Measurements from ENCODE around the gene SLC6A8.

DNA sequence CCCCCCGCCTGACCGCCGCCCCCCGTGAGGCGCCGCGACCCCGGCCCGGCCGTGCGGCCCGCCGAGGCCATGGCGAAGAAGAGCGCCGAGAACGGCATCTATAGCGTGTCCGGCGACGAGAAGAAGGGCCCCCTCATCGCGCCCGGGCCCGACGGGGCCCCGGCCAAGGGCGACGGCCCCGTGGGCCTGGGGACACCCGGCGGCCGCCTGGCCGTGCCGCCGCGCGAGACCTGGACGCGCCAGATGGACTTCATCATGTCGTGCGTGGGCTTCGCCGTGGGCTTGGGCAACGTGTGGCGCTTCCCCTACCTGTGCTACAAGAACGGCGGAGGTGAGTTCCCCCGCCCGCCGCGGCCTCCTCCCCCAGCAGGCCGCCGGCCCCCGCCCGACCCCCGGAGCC, 780 bp downstream of the SLC6A8 start:
- TF ChIP-seq, protein P1, sequence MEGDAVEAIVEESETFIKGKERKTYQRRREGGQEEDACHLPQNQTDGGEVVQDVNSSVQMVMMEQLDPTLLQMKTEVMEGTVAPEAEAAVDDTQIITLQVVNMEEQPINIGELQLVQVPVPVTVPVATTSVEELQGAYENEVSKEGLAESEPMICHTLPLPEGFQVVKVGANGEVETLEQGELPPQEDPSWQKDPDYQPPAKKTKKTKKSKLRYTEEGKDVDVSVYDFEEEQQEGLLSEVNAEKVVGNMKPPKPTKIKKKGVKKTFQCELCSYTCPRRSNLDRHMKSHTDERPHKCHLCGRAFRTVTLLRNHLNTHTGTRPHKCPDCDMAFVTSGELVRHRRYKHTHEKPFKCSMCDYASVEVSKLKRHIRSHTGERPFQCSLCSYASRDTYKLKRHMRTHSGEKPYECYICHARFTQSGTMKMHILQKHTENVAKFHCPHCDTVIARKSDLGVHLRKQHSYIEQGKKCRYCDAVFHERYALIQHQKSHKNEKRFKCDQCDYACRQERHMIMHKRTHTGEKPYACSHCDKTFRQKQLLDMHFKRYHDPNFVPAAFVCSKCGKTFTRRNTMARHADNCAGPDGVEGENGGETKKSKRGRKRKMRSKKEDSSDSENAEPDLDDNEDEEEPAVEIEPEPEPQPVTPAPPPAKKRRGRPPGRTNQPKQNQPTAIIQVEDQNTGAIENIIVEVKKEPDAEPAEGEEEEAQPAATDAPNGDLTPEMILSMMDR (IDR thresholded peaks at IDR 0.05; ENCODE audit: borderline replicate concordance, extremely low read depth, low read length, poor library complexity, severe bottlenecking), result no peak
- TF ChIP-seq EZH2 (IDR thresholded peaks at IDR 0.05; ENCODE audit: borderline replicate concordance, low read depth, low read length, severe bottlenecking), result no peak

Data from DND-41 (cell line).